GM23338 (cell line): ENCODE measurements around the gene C7orf25. TPM values are rescaled to one million over a fixed set of nuclear protein-coding genes. Genes with fewer than 3 reads are reported as not detected.

Experiments used
- ATAC-seq: fragments of 200-7000 bp; cut with Tn5 transposase; 3 replicates; pipeline ENCODE4 v1.9.1; 2020
- DNase-seq: peaks from one replicate; pipeline ENCODE4 v3.0.0-alpha.2; 2015; ENCODE audit warnings: low spot score
- H2AFZ ChIP-seq: fragments of 200-600 bp; sonication (generic); 2 replicates; pipeline ENCODE4 v1.8.0; 2016; ENCODE audit warnings: antibody characterized with exemption, mild to moderate bottlenecking, moderate library complexity
- H3F3A ChIP-seq: fragments of 200-600 bp; sonication (generic); replicated peaks from 2 replicates; pipeline ENCODE4 v1.8.0; 2017; ENCODE audit warnings: antibody characterized with exemption, mixed run types, low read depth
- H3K27ac ChIP-seq: fragments of 200-600 bp; sonication (generic); 2 replicates; pipeline ENCODE4 v1.6.1; 2016; ENCODE audit warnings: low read depth
- H3K27me3 ChIP-seq: fragments of 200-600 bp; sonication (generic); 2 replicates; pipeline ENCODE4 v1.8.0; 2016; ENCODE audit warnings: mild to moderate bottlenecking, mixed run types, moderate library complexity; ENCODE audit not compliant: insufficient read depth
- H3K36me3 ChIP-seq: fragments of 200-600 bp; sonication (generic); 2 replicates; pipeline ENCODE4 v1.8.0; 2016; ENCODE audit warnings: mild to moderate bottlenecking; ENCODE audit not compliant: insufficient read depth
- H3K4me1 ChIP-seq: fragments of 200-600 bp; sonication (generic); 2 replicates; pipeline ENCODE4 v1.8.0; 2016; ENCODE audit warnings: mild to moderate bottlenecking, moderate library complexity; ENCODE audit not compliant: insufficient read depth
- H3K4me2 ChIP-seq: fragments of 200-600 bp; sonication (generic); 2 replicates; pipeline ENCODE4 v1.7.1; 2017; ENCODE audit warnings: mixed run types
- H3K4me3 ChIP-seq: fragments of 200-600 bp; sonication (generic); 2 replicates; pipeline ENCODE4 v1.6.1; 2016; ENCODE audit warnings: mixed run types
- H3K79me2 ChIP-seq: fragments of 200-600 bp; sonication (generic); replicated peaks from 2 replicates; pipeline ENCODE4 v1.8.0; 2017; ENCODE audit warnings: mild to moderate bottlenecking; ENCODE audit not compliant: insufficient read depth
- H3K9me2 ChIP-seq: fragments of 200-600 bp; sonication (generic); 2 replicates; pipeline ENCODE4 v1.8.0; 2017; ENCODE audit not compliant: insufficient read depth
- H4K20me1 ChIP-seq: fragments of 200-600 bp; sonication (generic); replicated peaks from 2 replicates; pipeline ENCODE4 v1.8.0; 2017; ENCODE audit warnings: mild to moderate bottlenecking; ENCODE audit not compliant: insufficient read depth
- H3K27ac Mint-ChIP-seq: 2 replicates; pipeline ENCODE4 v1.8.0; 2020; ENCODE audit warnings: inconsistent platforms, mild to moderate bottlenecking, moderate library complexity, mixed read lengths
- H3K27me3 Mint-ChIP-seq: 3 replicates; pipeline ENCODE4 v1.8.0; 2022; ENCODE audit warnings: low read depth, mild to moderate bottlenecking, moderate library complexity, mixed read lengths, inconsistent platforms; ENCODE audit not compliant: insufficient read depth, poor library complexity
- H3K36me3 Mint-ChIP-seq: 3 replicates; pipeline ENCODE4 v1.8.0; 2021; ENCODE audit warnings: low read depth, mild to moderate bottlenecking, inconsistent platforms, moderate library complexity, mixed read lengths
- H3K4me1 Mint-ChIP-seq: 3 replicates; pipeline ENCODE4 v1.8.0; 2020; ENCODE audit warnings: mild to moderate bottlenecking, inconsistent platforms, mixed read lengths
- H3K4me3 Mint-ChIP-seq: 3 replicates; pipeline ENCODE4 v1.8.0; 2021; ENCODE audit warnings: moderate library complexity, mild to moderate bottlenecking, inconsistent platforms, mixed read lengths
- H3K9me3 Mint-ChIP-seq: 3 replicates; pipeline ENCODE4 v1.8.0; 2020; ENCODE audit warnings: moderate library complexity, mild to moderate bottlenecking, inconsistent platforms, mixed read lengths
- CREB1 ChIP-seq: fragments of 250-450 bp; sonication (Bioruptor Pico); IDR thresholded peaks from 2 replicates; pipeline ENCODE4 v1.5.0; 2020; ENCODE audit warnings: low read depth, mild to moderate bottlenecking, moderate library complexity
- EZH2 ChIP-seq: fragments of 200-600 bp; sonication (generic); IDR thresholded peaks from one replicate; pipeline ENCODE4 v1.8.0; 2017; ENCODE audit warnings: antibody characterized with exemption, mild to moderate bottlenecking, low read depth; ENCODE audit not compliant: unreplicated experiment
- JUNB ChIP-seq: IDR thresholded peaks from one replicate; pipeline ENCODE4 v1.6.1; 2016; ENCODE audit warnings: antibody characterized with exemption; ENCODE audit not compliant: unreplicated experiment
- NANOG ChIP-seq: IDR thresholded peaks from 2 replicates; pipeline ENCODE4 v1.6.1; 2016; ENCODE audit warnings: antibody characterized with exemption, borderline replicate concordance
- POLR2AphosphoS5 ChIP-seq: IDR thresholded peaks from 2 replicates; pipeline ENCODE4 v1.6.1; 2016; ENCODE audit warnings: antibody characterized with exemption, low read depth
- ZNF114 ChIP-seq: fragments of 250-450 bp; sonication (Bioruptor Pico); IDR thresholded peaks from 2 replicates; pipeline ENCODE4 v1.5.0; 2020; ENCODE audit warnings: mild to moderate bottlenecking, moderate library complexity
- ZNF331 ChIP-seq: fragments of 250-450 bp; sonication (Bioruptor Pico); IDR thresholded peaks from 2 replicates; pipeline ENCODE4 v1.5.0; 2020; ENCODE audit warnings: low read depth, mild to moderate bottlenecking, moderate library complexity
- polyA plus RNA-seq: library from polyadenylated mRNA; unstranded; fragments of >200 nt; fragmentation: Nextera tagmentation; extraction: Ambion mirVana; gene quantifications from 2 replicates; pipeline ENCODE4 v1.2.1, GENCODE V29; 2016
- total RNA-seq: library from RNA; depleted of rRNA; stranded (reverse); fragments of >200 nt; shearing (Covaris generic); gene quantifications from 2 replicates; pipeline ENCODE4 v1.2.3, GENCODE V29; 2014
- TF ChIP-seq, protein P1 (sequence below): IDR thresholded peaks from 2 replicates; pipeline ENCODE4 v1.6.1; 2016; ENCODE audit warnings: antibody characterized with exemption
- TF ChIP-seq, protein P2 (sequence below): fragments of 250-450 bp; sonication (Bioruptor Pico); IDR thresholded peaks from 2 replicates; pipeline ENCODE4 v1.5.0; 2020; ENCODE audit warnings: mild to moderate bottlenecking, moderate library complexity
- TF ChIP-seq, protein P3 (sequence below), 2 experiments: fragments of 200-600 bp in 1 of 2; sonication (generic) in 1 of 2; conservative IDR thresholded peaks; 2 replicates each; pipeline versions ENCODE4 v1.5.1 to v1.6.1; 2016 to 2017; ENCODE audit warnings: antibody characterized with exemption in 2 of 2, low read depth in 2 of 2, mild to moderate bottlenecking in 2 of 2, moderate library complexity in 1 of 2

The C7orf25 gene
- total and polyA plus RNA-seq, 2 experiments from 2014 or later = 1.7 to 8.7 TPM

DNA sequence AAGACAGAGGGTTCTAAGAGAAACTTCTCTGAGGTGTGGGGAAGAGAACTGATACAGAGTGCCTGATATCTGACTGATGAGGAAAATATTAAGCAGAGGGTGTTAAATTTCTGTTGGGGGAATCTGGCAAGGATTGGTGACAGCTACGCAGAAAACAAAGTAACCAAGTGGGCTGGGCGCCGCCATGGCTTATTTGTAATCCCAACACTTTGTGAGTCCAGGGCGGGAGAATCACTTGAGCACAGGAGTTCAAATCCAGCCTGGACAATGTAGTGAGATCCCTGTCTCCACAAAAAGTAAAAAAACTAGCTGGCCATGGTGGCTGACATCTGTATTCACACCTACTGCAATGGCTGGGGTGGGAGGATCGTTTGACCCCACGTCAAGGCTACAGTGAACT, 2.1 kb upstream of the C7orf25 start:
- H4K20me1 ChIP-seq = 0 out of 2 replicates have a peak, but pooled peaks cover 6% of the 10 kb centered on the region
- H3K9me3 Mint-ChIP-seq = no peaks in the 10 kb centered on the region
- no peak overlapping the region for H3K4me3 ChIP-seq
- H3K4me1 Mint-ChIP-seq = peaks cover 34% of the 10 kb centered on the region
- H3K27me3 ChIP-seq = no peaks in the 10 kb centered on the region
- no peak for TF ChIP-seq JUNB
- no peak for TF ChIP-seq ZNF114 (CRISPR knock-in tag)
- TF ChIP-seq NANOG = no peak
- TF ChIP-seq, protein P1, sequence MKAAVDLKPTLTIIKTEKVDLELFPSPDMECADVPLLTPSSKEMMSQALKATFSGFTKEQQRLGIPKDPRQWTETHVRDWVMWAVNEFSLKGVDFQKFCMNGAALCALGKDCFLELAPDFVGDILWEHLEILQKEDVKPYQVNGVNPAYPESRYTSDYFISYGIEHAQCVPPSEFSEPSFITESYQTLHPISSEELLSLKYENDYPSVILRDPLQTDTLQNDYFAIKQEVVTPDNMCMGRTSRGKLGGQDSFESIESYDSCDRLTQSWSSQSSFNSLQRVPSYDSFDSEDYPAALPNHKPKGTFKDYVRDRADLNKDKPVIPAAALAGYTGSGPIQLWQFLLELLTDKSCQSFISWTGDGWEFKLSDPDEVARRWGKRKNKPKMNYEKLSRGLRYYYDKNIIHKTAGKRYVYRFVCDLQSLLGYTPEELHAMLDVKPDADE = no peak
- H3K27ac Mint-ChIP-seq = peak overlapping the region; percentile 11; the same call in 1 of the 2 replicates
- H3K4me2 ChIP-seq = no peak overlapping the region
- H3K4me3 Mint-ChIP-seq = no peak overlapping the region
- DNase-seq = no peak
- 0 out of 2 replicates have a peak, but pooled peaks cover 4% of the 10 kb centered on the region for H3K9me2 ChIP-seq
- peaks cover 13% of the 10 kb centered on the region; the same call in 1 of the 2 replicates for H3F3A ChIP-seq
- peaks cover 11% of the 10 kb centered on the region for H3K79me2 ChIP-seq
- H2AFZ ChIP-seq = no peak overlapping the region
- H3K36me3 Mint-ChIP-seq = peaks cover 62% of the 10 kb centered on the region
- ATAC-seq = no peak
- peaks cover 15% of the 10 kb centered on the region; the same call in 1 of the 2 replicates for H3K36me3 ChIP-seq
- H3K27ac ChIP-seq = peak overlapping the region; percentile 90; the same call in 1 of the 2 replicates
- H3K4me1 ChIP-seq = peaks cover 18% of the 10 kb centered on the region
- peaks cover 2% of the 10 kb centered on the region for H3K27me3 Mint-ChIP-seq

DNA sequence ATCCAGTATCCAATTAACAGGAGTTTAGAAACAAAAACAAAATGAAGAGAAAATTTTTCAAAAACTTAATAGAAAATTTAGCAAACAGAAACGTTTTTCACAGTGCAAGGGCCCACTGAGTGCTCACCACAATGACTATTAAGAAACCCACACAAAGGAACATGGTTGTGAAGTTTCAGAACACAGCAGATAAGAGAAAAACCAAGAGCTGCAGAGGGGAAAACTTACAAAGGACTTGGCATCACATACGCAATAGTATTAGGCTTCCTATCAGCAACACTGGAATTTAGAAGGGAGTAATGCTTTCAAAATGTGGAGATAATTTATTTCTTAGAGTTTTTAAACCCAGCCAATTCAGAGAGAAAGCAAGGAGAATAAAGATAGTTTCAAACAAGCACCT, 1.7 kb upstream of the C7orf25 start:
- ATAC-seq = no peak
- no peak overlapping the region for H3K4me3 Mint-ChIP-seq
- TF ChIP-seq ZNF331 (no peak), CREB1 (CRISPR knock-in tag) (no peak), POLR2AphosphoS5 (no peak), ZNF114 (CRISPR knock-in tag) (no peak), EZH2 (no peak)
- TF ChIP-seq, protein P2, sequence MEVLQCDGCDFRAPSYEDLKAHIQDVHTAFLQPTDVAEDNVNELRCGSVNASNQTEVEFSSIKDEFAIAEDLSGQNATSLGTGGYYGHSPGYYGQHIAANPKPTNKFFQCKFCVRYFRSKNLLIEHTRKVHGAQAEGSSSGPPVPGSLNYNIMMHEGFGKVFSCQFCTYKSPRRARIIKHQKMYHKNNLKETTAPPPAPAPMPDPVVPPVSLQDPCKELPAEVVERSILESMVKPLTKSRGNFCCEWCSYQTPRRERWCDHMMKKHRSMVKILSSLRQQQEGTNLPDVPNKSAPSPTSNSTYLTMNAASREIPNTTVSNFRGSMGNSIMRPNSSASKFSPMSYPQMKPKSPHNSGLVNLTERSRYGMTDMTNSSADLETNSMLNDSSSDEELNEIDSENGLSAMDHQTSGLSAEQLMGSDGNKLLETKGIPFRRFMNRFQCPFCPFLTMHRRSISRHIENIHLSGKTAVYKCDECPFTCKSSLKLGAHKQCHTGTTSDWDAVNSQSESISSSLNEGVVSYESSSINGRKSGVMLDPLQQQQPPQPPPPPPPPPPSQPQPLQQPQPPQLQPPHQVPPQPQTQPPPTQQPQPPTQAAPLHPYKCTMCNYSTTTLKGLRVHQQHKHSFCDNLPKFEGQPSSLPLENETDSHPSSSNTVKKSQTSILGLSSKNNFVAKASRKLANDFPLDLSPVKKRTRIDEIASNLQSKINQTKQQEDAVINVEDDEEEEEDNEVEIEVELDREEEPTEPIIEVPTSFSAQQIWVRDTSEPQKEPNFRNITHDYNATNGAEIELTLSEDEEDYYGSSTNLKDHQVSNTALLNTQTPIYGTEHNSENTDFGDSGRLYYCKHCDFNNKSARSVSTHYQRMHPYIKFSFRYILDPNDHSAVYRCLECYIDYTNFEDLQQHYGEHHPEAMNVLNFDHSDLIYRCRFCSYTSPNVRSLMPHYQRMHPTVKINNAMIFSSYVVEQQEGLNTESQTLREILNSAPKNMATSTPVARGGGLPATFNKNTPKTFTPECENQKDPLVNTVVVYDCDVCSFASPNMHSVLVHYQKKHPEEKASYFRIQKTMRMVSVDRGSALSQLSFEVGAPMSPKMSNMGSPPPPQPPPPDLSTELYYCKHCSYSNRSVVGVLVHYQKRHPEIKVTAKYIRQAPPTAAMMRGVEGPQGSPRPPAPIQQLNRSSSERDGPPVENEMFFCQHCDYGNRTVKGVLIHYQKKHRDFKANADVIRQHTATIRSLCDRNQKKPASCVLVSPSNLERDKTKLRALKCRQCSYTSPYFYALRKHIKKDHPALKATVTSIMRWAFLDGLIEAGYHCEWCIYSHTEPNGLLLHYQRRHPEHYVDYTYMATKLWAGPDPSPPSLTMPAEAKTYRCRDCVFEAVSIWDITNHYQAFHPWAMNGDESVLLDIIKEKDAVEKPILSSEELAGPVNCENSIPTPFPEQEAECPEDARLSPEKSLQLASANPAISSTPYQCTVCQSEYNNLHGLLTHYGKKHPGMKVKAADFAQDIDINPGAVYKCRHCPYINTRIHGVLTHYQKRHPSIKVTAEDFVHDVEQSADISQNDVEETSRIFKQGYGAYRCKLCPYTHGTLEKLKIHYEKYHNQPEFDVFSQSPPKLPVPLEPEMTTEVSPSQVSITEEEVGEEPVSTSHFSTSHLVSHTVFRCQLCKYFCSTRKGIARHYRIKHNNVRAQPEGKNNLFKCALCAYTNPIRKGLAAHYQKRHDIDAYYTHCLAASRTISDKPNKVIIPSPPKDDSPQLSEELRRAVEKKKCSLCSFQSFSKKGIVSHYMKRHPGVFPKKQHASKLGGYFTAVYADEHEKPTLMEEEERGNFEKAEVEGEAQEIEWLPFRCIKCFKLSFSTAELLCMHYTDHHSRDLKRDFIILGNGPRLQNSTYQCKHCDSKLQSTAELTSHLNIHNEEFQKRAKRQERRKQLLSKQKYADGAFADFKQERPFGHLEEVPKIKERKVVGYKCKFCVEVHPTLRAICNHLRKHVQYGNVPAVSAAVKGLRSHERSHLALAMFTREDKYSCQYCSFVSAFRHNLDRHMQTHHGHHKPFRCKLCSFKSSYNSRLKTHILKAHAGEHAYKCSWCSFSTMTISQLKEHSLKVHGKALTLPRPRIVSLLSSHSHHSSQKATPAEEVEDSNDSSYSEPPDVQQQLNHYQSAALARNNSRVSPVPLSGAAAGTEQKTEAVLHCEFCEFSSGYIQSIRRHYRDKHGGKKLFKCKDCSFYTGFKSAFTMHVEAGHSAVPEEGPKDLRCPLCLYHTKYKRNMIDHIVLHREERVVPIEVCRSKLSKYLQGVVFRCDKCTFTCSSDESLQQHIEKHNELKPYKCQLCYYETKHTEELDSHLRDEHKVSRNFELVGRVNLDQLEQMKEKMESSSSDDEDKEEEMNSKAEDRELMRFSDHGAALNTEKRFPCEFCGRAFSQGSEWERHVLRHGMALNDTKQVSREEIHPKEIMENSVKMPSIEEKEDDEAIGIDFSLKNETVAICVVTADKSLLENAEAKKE (CRISPR knock-in tag) = no peak
- TF ChIP-seq, protein P3, sequence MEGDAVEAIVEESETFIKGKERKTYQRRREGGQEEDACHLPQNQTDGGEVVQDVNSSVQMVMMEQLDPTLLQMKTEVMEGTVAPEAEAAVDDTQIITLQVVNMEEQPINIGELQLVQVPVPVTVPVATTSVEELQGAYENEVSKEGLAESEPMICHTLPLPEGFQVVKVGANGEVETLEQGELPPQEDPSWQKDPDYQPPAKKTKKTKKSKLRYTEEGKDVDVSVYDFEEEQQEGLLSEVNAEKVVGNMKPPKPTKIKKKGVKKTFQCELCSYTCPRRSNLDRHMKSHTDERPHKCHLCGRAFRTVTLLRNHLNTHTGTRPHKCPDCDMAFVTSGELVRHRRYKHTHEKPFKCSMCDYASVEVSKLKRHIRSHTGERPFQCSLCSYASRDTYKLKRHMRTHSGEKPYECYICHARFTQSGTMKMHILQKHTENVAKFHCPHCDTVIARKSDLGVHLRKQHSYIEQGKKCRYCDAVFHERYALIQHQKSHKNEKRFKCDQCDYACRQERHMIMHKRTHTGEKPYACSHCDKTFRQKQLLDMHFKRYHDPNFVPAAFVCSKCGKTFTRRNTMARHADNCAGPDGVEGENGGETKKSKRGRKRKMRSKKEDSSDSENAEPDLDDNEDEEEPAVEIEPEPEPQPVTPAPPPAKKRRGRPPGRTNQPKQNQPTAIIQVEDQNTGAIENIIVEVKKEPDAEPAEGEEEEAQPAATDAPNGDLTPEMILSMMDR (conservative IDR thresholded peaks at IDR 0.05; ENCODE audit: low read depth in 2 of 2) = no peak
- TF ChIP-seq, protein P1 = no peak

More for the DNA sequence above, 1.7 kb upstream of the C7orf25 start:
- Histone ChIP-seq H3K4me1 (peaks cover 18% of the 10 kb centered on the region), H3F3A (peaks cover 13% of the 10 kb centered on the region; the same call in 1 of the 2 replicates), H3K4me3 (no peak overlapping the region), H3K4me2 (no peak overlapping the region), H3K79me2 (peaks cover 11% of the 10 kb centered on the region), H2AFZ (no peak overlapping the region), H3K36me3 (peaks cover 15% of the 10 kb centered on the region; the same call in 1 of the 2 replicates), H3K9me2 (0 out of 2 replicates have a peak, but pooled peaks cover 4% of the 10 kb centered on the region), H3K27ac (peak overlapping the region; percentile 90; the same call in 1 of the 2 replicates), H3K27me3 (no peaks in the 10 kb centered on the region), H4K20me1 (0 out of 2 replicates have a peak, but pooled peaks cover 6% of the 10 kb centered on the region)
- Mint-ChIP-seq H3K4me1 (peaks cover 34% of the 10 kb centered on the region), H3K36me3 (peaks cover 58% of the 10 kb centered on the region), H3K9me3 (no peaks in the 10 kb centered on the region), H3K27me3 (no peaks in the 10 kb centered on the region), H3K27ac (peak overlapping the region; percentile 11; the same call in 1 of the 2 replicates)
- DNase-seq = no peak
